ENCODE data around the gene ZC3H11A.
"Not testable (repeated sequence)": the region's sequence is repeated elsewhere in the genome, so short reads cannot be mapped to it uniquely, and the experiment has no call there.

The ZC3H11A gene

DNA sequence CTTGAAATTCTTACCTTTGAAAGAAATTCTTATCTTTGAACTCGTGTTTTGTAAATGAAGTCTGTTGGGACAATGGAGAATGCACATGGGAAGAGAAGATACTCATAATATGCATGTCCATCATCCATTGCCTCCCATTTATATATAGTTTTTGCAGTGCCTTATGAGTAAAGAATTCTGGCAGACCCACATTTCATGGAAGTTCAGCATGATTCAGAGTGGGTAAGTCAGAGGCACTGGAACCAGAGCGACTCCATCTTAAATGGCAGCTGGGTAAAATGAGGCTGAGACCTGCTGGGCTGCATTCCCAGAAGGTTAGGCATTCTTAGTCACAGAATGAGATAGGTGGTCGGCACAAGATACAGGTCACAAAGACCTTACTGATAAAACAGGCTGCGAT lies 16.6 kb upstream of the ZC3H11A start:
- DNase-seq (ENCODE audit: low read depth in 1 of 2, low spot score in 1 of 2), result no peak

DNA sequence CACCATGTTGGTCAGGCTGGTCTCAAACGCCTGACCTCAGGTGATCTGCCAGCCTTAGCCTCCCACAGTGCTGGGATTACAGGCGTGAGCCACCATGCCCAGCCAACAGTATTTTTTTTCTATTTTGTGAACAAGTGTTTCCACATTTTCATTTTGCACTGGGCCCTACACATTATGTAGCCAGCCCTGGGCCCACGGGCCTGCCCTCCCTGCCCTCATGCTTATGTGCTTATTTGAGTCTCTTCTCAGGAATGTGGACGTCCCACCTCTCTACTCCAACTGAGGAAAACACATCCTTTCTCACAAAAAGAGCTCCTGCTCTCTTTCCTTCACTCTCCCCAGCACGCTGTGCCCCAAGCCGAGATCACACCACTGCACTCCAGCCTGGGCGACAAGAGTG lies 13.5 kb upstream of the ZC3H11A start:
- DNase-seq (ENCODE audit: low read depth in 1 of 2, low spot score in 1 of 2), result no peak

DNA sequence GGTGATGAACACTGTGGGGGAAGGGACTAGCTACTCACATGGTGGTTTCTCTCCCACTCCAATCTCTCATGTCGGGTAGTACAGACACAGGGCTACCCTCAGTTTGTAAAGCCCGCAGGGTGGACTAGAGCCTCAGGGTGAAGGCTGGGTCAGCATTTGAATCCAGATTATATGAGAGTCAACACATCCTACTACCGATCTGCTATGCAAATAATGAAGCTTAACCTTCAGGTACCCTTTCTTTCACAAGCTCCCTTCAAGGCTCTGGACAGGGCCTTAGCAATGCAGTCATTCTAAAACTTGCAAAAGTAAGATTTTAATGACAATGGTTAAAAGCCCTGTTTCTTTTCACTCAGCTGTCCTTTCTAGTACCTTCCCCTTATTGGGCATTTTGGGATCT lies 5.5 kb upstream of the ZC3H11A start:
- DNase-seq (ENCODE audit: low read depth in 1 of 2, low spot score in 1 of 2), result no peak

DNA sequence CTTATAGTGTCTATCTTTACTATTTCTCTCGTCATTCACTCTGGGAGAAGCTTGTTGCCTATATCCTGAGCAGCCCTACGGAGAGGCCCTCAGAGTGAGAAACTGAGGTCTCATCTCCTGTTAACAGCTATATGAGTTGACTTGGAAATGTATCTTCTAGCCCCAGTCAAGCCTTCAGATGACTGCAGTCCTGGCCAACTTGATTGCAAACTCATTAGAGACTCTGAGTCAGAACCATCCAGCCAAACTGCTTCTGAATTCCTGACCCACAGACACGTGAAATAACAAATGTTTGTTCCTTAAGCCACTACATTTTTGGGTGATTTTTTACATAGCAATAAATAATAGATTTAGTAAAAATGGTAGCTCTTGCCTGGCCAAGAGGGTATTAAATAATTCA lies 3.9 kb upstream of the ZC3H11A start:
- DNase-seq (ENCODE audit: low read depth in 1 of 2, low spot score in 1 of 2), result no peak

DNA sequence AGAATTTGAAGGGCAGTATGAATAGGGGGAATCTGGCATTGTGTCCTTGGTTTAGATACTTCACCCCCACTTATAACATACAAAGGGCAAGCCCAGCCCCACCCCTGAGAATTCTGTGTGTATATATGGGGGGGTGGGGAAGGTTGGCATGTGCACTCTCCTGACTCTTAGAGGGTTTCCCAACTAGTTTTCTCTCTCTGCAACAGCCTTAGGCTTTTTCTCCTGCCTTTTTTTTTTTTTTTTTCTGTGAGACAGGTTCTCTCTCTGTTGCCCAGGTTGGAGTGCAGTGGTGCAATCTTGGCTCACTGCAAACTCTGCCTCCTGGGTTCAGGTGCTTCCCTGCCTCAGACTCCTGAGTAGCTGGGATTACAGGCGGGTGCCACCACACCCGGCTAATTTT lies 2.9 kb upstream of the ZC3H11A start:
- DNase-seq (ENCODE audit: low read depth in 1 of 2, low spot score in 1 of 2), result no peak

DNA sequence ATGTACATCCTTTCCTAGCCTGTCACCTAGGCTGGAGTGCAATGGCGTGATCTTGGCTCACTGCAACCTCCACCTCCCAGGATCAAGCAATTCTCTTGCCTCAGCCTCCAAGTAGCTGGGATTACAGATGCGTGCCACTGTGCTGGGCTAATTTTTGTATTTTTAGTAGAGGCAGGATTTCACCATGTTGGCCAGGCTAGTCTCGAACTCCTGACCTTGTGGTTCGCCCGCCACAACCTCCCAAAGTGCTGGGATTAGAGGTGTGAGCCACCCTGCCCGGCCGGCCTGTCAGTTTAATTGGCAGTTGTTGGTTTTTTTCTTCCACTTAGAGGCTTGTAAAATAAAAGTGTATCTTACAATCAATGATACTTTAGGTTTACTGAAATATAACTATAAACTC lies 1.9 kb upstream of the ZC3H11A start:
- DNase-seq (ENCODE audit: low read depth in 1 of 2, low spot score in 1 of 2), result not testable (repeated sequence)

DNA sequence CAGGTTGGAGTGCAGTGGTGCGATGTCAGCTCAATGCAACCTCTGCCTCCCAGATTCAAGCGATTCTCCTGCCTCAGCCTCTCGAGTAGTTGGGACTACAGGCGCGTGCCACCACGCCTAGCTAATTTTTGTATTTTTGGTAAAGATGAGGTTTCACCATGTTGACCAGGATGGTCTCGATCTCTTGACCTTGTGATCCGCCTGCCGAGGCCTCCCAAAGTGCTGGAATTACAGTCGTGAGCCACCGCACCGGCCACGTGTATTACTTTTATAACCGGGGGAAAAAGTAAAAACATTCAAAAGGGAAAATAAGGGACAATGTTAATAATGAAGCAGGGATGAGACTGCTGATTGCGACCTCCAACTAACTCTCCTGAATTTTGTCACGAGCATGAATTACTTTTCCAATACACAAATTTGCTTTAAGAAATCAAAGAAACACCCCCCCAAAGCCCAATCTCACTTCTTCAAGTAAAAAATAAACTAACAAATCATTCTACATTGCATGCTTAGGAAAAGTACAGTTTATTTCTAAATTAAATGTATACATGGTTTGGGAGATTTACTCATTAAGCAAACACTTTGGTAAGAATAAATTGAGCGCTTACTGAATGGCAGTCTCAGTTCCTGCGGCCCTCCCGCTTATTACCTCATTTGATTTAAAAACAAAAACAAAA lies 521 bp upstream of the ZC3H11A start:
- no peak for DNase-seq (ENCODE audit: low read depth in 1 of 2, low spot score in 1 of 2)

DNA sequence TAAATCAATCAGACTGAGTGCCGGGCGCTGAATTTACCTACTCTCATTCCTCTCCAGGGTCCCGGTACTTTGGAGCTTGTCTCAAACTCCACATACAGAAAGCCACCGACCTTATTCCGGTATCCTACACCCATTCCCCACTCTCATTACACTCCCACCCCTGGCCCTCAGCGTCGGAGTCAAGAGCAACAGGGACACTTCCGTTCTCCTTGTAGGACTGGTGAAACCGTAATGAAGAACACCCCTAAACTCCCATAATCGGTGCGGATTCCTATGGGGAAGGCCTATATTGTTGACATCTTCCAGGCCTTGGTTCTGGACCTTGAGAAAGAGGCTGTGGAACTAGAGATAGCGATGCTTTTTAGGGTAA lies 798 bp downstream of the ZC3H11A start:
- DNase-seq (ENCODE audit: low read depth in 1 of 2, low spot score in 1 of 2), result no peak

DNA sequence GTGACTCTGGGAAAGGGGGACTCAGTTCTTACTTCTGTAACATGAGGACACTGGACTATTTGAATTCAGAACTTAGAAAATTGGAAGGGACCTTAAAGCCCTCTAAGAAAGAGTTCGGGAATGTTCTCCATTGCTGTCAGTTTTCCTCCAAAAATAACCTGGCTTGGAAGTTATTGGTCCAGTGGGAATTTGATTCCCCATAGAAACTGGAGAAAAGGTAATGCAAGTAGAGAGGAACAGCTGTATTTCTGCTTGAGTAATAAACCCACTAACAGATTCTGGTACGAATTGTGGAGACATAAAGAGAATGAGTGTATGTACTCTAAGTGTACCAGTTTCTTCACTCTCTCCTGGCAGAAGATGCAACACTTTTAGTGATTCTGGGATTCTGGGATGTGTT lies 1.8 kb downstream of the ZC3H11A start:
- no peak for DNase-seq (ENCODE audit: low read depth in 1 of 2, low spot score in 1 of 2)

DNA sequence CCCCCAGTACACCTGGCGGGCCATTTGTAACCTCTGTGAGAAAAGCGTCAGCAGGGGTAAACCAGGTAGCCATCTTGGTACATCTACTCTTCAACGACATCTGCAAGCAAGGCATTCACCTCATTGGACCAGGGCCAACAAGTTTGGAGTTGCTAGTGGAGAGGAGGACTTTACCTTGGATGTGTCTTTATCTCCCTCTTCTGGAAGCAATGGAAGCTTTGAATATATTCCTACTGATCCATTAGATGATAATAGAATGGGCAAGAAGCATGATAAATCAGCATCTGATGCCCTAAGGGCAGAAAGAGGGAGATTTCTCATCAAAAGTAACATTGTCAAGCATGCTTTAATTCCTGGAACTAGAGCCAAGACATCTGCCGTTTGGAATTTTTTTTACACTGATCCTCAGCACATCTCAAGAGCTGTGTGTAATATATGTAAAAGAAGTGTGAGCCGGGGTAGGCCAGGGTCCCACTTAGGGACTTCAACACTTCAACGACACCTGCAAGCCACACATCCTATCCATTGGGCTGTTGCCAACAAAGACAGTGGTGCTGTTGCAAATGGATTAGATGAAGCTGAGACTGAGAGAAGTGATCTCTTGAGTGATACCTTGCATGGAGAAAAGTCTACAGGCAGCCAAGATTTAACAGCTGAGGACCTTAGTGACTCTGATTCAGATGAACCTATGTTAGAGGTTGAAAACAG lies 2.7 kb downstream of the ZC3H11A start:
- no peak for DNase-seq (ENCODE audit: low read depth in 1 of 2, low spot score in 1 of 2)

DNA sequence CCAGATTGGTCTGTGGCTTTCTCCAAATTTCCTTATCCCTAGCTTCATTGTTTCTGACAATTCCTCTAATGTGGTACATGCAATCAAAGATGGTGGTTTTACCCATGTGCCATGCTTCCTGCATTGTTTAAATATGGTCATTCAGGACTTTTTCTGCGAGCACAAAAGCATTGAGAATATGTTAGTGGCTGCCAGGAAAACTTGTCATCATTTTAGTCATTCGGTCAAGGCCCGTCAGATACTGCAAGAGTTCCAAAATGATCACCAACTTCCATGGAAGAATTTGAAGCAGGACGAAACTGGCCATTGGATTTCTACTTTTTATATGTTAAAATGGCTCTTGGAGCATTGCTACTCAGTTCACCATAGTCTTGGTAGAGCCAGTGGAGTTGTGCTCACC lies 3.7 kb downstream of the ZC3H11A start:
- no peak for DNase-seq (ENCODE audit: low read depth in 1 of 2, low spot score in 1 of 2)

DNA sequence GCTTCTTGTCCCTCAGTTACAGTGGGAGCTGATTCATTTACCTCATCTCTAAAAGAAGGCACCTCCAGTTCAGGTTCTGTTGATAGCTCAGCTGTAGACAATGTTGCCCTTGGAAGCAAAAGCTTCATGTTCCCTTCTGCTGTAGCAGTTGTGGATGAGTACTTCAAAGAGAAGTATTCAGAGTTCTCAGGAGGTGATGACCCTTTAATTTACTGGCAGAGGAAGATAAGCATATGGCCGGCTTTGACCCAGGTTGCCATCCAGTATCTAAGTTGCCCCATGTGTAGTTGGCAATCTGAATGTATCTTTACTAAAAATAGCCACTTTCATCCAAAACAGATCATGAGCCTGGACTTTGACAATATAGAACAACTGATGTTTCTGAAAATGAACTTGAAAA lies 4.5 kb downstream of the ZC3H11A start:
- no peak for DNase-seq (ENCODE audit: low read depth in 1 of 2, low spot score in 1 of 2)

DNA sequence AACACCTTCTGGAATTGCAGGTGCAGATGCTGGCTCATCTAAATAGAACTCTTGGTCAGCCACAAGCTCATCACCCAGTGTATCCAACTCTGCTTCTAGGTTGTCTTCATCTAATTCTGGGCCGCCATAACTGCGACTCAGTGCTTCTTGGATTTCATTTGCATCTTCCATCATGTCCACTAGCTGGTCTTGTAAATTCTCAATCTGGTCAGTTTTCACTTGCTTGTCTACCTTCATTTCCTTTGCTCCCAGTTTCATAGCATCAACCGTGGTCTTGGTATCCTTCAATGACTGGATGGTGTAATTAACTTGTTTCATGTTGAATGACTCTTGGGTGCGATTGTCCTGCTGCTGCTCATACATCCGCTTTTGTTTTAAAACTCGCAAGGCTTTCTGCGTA lies 10.3 kb downstream of the ZC3H11A start:
- DNase-seq (ENCODE audit: low read depth in 1 of 2, low spot score in 1 of 2), result no peak

DNA sequence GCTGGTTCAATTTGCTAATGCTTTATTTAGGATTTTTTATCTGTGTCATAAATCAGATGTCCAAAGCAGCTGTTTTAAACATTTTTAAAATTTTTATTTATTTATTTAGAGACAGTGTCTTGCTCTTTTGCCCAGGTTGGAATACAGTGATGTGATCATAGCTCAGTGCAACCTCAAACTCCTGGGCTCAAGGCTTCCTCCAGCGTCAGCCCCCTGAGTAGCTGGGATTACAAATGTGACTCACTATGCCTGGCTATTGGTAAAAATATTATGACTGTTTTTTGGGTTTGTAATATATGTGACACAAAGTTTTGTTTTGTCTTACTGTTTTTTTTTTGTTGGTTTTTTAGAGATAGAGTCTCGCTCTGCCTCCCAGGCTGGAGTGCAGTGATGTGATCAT lies 11.8 kb downstream of the ZC3H11A start:
- DNase-seq (ENCODE audit: low read depth in 1 of 2, low spot score in 1 of 2), result no peak

DNA sequence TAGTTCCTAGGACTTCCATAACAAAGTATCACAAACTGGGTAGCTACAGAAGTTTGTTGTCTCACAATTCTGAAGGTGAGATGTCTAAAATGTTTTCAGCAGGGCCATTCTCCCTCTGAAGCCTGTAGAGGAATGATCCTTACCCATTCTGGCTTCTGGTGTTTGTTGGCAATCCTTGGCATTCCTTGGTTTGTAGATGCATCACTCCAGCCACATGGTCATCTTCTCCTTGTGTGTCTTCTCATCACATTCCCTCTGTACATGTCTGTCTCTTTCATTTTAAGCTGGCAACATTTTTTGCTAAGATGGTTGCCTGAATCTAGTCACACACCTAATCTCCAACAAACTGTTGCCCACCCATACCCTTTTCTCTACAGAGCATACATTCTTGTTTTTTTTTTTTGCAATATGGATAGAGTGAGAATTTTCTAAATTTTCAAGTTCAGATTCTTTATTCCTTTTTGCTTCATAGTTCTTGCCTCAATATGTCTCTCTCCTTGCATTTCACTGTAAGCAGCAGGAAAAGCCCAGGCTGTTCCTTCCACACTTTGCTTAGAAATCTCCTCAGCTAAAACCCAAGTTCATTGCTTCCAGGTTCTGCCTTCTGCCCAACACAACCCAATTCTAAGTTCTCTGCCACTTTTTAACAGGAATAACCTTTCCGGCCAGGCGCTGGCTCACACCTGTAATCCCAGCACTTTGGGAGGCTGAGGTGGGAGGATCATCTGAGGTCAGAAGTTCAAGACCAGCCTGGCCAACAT lies 18.3 kb downstream of the ZC3H11A start:
- DNase-seq (ENCODE audit: low read depth in 1 of 2, low spot score in 1 of 2), result no peak

DNA sequence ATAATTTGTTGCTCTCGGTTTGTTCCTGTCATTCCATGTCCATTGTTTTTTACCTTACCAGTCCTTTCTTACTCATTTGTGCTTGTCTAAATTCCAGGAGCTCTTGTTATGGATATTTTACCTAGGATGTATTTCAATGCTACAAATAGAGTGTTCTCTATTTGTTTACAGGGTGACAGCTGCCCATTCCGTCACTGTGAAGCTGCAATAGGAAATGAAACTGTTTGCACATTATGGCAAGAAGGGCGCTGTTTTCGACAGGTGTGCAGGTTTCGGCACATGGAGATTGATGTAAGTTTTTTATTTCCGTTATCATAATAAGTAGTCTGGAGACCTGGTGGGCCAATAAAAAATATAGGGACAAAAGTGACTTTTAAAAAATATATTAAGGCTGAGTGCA lies 23.0 kb downstream of the ZC3H11A start:
- DNase-seq (ENCODE audit: low read depth in 1 of 2, low spot score in 1 of 2), result no peak

DNA sequence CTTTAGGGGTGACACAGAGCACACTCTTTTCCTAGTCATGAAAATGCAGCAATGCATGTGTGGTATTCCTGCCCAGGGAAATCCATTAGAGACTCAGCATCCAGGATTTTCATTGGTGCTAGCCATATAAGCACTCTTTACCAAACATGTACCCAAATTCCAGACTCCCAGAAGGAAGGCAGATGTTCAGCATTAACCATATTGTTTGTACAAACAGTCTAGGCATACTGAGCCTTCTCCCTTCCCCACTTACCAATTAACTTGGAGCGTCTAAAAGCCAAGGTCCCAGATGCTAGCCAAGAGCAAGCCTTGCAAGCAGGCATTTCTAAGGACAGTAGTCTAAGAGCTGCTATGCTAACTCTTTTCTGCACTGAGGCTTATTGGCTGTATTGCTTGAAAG lies 27.9 kb downstream of the ZC3H11A start:
- DNase-seq (ENCODE audit: low read depth in 1 of 2, low spot score in 1 of 2), result no peak

DNA sequence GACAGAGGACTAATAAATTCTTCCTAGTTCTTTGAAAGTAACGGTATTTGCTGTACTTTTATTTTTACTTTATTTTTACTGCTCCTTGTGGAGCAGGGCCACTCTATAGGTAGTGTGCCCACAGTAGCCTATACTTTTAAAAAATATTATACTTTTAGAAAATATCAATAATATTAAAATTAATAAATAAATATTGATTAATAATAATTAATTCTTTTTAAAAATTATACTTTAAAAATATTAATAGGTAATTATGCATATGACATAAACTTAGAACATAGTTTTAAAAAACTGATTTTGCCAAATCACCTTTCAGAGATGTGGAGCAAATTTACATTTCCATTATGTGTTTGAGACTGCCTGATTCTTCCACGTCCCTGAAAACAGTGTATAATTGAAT lies 30.8 kb downstream of the ZC3H11A start:
- DNase-seq (ENCODE audit: low read depth in 1 of 2, low spot score in 1 of 2), result no peak

DNA sequence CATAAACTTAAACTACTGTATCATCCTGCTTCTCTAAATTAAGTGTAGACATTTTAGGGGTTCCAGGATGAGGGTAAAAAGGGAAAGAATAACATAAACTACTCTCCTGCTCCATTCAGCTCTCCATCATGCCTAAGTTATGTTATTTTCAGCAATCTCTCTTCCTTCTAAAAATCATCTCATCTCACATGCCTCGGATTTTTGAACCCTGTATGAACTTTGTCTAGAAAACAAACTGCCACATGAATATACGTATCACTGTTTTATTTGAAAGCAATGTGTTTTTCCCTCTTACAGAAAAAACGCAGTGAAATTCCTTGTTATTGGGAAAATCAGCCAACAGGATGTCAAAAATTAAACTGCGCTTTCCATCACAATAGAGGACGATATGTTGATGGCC lies 32.6 kb downstream of the ZC3H11A start:
- no peak for DNase-seq (ENCODE audit: low read depth in 1 of 2, low spot score in 1 of 2)

DNA sequence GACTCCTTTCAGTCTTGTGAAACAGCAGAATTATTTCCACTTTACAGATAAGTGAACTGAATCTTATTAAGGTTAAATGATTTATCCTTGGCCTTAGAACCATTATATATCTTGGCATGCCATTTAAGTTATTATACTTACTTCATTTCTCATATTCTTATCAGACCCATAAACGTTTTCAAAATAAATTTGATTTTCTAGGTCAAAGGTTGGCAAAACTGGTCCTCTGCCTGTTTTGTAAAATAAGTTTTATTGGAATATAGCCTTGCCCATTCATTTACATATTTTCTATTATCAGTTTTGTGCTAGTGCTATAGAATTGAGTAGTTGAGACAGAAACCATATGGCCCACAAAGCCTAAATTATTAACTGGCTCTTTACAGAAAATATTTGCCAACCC lies 33.1 kb downstream of the ZC3H11A start:
- DNase-seq (ENCODE audit: low read depth in 1 of 2, low spot score in 1 of 2), result no peak

DNA sequence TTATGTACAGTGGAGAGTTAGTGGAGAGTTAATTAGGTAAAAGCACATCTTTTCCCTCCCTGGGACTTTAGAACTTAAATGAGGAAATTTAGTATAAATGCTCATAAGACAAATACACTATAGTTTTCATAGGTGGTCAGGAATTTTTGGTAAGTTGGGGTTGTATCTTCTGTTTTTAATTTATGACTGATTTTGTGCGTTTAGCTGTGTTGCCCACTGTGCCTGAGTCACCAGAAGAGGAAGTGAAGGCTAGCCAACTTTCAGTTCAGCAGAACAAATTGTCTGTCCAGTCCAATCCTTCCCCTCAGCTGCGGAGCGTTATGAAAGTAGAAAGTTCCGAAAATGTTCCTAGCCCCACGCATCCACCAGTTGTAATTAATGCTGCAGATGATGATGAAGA lies 33.8 kb downstream of the ZC3H11A start:
- not testable (repeated sequence) for DNase-seq (ENCODE audit: low read depth in 1 of 2, low spot score in 1 of 2)

DNA sequence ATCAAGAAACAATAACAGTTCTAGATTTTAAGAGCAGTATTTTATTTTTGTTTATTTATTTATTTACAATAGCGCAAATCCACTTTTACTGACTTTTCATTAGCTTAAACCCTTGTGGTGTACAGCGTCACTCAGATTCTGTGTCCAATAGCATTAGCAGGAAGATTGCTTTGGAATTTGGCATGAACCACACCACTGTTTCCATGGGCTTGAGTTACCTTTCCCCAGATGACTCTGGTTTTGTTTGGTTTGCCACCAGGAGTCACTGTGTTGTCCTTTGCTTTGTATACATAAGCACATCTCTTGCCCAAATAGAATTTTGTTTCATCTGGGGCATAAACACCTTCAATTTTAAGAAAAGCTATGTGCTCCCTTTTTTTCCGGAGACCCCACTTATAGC lies 40.1 kb downstream of the ZC3H11A start:
- no peak for DNase-seq (ENCODE audit: low read depth in 1 of 2, low spot score in 1 of 2)

DNA sequence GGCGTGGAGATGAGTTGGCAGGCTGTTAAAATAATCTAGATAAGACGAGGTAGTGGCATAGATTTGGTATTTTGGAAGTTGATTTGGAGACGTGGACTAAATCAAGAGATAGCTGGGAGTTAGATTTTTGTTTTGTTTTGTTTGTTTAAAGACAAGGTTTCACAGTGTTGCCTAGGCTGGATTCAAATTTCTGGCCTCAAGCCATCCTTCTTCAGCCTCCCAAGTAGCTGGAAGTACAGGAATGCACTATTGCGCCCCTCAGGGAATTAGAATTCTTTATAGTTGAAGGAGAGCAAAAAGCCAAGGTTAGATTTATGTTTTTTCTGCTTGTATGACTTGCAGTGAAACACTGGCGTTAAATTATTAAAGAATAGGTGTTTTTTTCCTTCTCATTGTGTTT lies 43.7 kb downstream of the ZC3H11A start:
- DNase-seq (ENCODE audit: low read depth in 1 of 2, low spot score in 1 of 2), result no peak
